NB4 (cell line): Measurements from ENCODE around the gene PVALEF.

Experiments
- TF ChIP-seq, protein P1 (sequence below): IDR thresholded peaks from one replicate; pipeline ENCODE4 v1.5.1; 2012; ENCODE audit warnings: low read depth, low read length
- TF ChIP-seq, protein P2 (sequence below): IDR thresholded peaks from 2 replicates; pipeline ENCODE4 v1.6.1; 2011; ENCODE audit warnings: low read depth, low read length

DNA sequence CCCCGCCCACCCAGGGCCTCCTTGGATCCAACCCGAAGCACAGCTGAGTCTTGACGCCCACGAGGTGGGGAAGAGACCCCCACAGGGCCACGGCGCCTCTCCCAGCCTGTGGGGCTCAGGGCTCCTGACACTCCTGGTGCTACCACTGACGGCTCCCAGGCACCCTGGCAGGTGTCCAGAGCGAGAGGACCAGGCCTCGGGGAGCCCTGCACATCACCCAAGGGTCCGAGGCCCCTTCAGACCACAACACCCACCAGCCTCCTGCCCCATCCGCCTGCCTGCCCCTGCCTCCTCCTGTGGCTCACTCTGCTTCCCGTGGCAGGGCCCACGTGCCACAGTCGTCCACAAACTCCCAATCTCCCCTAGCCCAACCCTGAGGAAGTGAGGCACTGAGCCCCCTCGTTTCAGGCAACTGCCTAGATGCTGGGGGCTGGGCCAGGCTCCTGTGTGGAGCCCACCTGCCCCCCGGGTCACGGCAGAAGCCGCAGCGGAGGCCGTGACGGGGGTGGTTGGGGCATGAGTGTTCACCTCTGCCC is 29.0 kb downstream of the PVALEF start:
- TF ChIP-seq, protein P1, sequence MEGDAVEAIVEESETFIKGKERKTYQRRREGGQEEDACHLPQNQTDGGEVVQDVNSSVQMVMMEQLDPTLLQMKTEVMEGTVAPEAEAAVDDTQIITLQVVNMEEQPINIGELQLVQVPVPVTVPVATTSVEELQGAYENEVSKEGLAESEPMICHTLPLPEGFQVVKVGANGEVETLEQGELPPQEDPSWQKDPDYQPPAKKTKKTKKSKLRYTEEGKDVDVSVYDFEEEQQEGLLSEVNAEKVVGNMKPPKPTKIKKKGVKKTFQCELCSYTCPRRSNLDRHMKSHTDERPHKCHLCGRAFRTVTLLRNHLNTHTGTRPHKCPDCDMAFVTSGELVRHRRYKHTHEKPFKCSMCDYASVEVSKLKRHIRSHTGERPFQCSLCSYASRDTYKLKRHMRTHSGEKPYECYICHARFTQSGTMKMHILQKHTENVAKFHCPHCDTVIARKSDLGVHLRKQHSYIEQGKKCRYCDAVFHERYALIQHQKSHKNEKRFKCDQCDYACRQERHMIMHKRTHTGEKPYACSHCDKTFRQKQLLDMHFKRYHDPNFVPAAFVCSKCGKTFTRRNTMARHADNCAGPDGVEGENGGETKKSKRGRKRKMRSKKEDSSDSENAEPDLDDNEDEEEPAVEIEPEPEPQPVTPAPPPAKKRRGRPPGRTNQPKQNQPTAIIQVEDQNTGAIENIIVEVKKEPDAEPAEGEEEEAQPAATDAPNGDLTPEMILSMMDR, result no peak
- TF ChIP-seq, protein P2, sequence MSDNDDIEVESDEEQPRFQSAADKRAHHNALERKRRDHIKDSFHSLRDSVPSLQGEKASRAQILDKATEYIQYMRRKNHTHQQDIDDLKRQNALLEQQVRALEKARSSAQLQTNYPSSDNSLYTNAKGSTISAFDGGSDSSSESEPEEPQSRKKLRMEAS, result no peak
